Measurements from ENCODE around the gene HYAL3.

Gene HYAL3

DNA sequence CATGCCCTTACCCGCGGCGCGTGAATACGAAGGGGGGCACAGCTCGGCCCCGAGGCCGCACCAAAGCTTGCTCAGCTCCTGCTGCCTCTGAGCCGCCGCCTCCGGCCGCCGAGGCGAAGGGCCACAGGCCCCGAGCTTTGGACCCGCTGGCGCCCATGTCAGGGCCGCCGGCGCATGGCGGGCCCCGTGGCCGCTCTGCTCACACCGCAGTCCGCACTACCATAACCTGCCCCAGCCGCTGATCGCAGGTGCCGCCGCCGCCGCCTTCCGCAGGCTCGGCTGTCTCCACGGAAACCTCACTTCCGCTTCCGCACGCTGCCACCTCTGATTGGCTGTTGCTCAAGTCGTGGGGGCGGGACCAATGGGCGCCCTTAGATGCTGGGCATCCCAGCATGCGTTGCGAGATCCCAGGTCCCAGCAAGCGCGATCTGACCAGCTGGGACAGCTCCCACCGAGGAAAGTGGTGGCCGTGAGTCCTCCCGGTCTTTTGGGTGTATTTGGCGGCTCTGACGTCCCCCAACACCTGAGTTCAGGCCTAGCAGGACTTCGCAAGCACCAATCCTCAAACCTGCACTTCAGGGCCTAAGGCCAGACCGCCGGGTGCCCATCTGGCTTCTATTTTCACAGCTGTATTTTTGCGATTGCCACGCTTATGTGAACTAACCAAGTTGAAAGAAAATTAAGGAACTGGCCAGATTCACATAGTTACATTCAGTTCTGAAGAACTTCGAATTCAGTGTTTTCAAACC lies 28.9 kb upstream of the HYAL3 start, which contains the start of gene TUSC2:
Gene TUSC2, minus strand, starts transcription at position 281 of the 749 bp plus-strand sequence. Its CDS starts 124 bp downstream, at position 157.
- peak; percentile 91 to 93 for DNase-seq

DNA sequence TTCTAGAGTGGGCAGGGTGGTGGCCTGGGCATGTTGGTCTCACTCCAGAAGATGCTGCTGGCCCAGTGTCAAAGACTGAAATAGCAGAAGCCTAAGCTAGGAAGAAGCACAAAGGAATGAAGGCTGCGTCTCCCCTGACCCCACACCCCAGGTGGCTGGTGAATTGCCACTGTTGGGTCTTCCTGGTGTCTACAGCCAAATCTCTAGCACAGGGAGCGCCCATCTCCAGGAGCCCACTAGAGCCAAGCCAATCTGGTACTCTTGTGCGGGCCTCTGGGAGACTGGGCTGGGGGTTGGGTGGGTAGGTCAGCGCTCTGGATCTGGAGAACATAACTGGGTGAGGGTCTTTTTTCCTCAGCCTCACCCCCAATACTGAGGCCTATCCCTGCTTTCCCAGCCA lies 27.9 kb upstream of the HYAL3 start:
- DNase-seq = no peak

DNA sequence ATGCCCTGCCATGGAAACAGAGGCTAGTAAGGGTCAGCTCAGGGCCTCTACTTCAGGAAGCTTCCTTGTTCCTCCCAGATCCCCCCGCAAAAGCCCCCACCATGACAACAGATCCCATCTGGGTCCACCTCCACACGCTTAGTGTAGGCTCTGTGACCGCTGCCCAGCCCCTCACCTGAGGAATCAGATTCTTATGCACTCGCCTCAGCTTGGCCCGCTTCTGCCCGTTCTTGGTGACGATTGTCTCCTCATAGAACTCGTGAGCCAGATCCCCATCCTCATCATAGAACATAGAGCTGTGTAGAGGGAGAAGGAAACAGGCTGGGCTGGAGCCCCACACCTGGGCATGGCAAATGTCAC lies 27.0 kb upstream of the HYAL3 start:
- no peak for DNase-seq

DNA sequence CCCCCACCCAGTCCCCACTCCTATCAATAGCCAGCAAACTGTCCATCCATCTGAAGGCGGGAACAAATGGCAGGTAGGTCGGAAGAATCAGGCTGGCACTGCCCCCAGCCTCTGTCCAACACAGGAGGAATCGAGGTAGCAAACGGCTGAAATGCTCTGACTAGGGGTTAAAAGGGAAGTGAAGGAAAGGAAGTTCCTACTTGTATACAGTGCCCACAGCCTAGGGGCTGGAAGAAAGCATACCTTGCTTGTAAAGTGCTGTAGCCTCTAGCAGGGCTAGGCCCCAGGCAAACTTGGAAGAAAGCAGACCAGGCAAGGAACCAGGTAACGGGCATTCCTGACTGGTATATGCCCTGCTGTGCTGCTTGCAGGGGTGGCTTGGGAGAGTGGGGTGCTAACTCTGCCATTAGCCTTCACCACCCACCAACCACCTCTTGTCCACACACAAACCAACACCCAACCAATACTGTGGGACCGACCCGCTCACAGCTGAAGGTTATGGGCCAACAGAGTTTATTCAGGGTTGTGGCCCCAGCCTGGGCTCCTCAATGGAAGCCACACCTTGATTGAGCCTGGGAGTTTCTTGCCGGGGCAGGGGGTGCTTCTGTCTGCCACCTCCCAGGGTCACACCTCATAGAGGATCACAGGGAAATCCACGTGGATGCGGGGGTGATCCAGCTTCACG lies 26.4 kb upstream of the HYAL3 start:
- DNase-seq = no peak

DNA sequence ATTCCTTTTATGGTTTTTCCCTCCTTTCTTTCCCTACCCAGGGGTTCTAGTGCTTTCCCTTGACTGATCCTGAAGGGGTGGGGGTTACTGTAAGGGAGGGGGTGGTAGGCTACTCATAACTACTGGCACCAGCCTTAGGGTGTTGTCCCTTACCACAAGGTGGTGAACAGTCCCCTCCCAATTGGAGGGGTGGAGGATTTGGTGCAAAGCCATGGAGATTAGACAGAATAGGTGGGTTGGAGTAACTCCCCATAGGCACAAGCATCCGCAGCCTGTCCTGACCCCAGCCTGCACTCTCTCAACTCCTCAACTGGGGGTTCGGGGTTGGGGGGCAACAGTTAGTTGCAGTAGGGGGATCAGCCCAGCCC lies 25.9 kb upstream of the HYAL3 start:
- no peak for DNase-seq

DNA sequence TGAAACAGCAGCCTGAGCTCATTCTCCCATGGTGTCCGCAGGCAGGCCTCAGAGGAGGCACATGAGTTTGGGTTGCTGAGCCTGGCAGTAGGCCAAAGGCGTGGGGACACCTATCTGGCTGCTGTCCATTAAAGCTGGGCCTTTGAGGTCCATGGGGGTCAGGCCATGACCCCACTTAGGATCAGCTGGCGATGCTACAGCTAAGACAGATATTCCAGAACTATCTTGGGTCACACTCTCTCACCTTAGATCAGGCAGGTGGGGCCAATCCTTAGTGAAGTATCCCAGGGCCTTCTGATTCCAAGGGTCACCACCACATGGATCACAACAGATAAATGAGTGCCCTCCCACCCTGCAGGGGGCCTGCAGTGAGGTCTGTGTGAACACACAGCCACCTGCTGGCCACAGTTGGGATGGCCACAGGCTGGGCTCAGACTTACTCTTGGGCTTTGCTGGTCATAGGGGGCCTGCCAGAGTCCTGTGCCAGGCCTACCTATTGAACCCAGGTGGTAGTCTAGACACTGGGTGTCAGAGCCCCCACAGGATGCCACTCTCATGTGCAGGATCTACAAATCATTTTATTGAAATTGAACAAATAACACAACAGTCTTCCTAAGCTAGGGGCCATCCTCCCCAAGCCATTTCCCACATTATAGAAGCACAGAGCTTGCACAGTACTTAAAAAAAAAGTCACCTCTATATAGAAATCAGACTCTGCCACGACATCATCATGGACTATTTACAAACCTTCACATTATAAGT lies 25.3 kb upstream of the HYAL3 start:
- DNase-seq = peak; percentile 37 to 63

DNA sequence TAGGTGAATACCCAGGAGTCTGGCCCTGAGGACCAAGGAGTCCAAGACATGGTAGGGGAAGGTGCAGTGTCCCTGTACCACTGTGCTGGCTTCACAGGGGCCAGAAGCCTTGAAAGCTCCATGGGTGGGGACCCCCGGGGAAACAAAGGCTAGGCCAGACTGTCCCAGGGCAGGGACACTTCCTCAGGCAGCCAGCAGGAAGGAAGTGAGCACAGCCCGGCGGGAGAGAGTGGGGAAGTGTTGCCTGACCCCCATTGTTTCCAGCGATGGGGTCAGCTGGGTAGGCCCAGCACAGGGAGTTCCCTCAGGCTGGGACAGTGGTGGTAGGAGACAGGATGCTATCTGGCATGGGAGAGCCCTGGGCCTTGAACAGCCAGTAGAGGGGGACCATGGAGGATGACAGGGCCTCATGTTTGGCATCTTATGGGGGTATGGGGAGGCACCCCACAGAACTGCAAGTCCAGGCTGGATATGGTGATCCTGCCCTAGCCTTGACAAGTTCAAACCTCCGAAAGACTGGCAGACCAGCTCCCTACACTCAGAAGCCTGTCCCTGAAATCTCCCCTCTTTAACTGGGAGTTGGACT lies 24.5 kb upstream of the HYAL3 start:
- no peak for DNase-seq

DNA sequence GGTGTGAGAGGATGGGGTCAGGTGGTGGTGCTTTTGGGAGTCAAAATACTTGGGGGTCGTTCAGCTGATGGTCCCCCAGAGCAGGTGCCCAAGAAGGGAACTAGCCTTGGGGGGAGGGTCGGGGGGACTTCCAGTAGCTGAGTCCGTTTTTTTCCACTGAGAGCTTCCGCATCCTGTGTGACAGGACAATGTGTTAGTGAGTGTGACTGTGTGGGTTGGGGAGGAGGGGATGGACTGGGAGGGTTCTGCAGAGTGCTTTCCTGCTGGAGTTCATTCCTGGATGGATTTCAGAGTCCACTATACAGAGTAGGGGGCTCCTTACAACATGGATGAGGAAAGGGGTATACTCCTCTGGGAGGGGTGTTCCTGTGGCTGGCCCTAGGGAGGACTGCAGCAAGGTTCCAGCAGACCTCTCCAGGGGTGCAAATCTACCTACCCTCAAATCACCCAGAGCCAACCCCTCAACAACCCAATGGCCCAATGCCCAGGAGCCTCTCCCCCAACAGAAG lies 23.9 kb upstream of the HYAL3 start:
- no peak for DNase-seq

DNA sequence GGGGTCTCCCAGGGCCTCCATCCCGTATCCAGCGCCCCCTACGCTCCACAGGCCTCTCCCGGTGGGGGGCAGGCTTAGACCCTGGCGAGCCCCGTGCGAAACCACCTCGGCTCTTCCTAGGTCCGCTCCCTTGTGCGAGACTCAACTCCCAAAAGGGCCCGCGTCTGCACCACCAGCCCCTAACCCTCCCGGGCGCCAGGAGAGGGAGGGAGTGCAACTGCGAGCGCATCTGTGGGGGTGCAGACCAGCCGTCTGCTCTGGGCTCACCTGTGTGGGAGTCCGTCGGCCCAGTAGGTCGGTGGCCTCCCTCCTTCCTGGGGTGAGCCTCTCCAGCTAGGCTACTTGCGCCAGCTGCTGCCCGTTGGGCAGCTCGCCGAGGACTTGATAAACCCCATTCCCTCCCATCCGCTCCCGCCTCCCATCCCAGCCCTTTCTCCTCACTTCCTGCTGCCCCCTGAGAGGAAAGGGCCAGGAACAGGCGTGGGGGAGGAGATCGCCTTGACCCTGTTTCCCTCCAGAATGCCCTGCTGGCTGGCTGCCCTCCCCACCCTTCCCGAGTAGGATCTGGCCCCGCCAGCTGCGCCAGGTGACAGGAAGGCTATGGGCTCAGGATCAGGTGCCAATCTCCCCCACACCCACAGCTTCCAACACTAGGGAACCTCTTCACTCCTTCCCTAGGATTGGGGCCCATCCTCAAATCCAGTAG lies 23.3 kb upstream of the HYAL3 start, which contains the start of gene HYAL2:
Gene HYAL2, minus strand, starts transcription at position 360 of the 706 bp plus-strand sequence. CDS start 2,256 bp downstream, outside the sequence.
- DNase-seq = no peak

DNA sequence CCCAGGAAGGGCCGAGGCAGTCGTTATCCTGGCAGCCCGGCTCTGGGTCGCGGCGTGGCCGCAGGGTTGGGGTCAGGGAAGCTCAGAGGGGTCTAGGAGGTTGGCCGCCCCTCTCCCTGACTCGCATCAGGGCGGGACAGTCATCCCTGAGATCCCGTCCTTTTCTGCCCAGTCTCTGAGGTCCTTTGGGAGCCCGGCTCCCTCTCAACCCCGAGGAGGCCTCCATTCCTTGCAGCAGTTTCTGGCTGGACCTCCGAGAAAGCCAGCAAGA lies 22.8 kb upstream of the HYAL3 start:
- no peak for DNase-seq

DNA sequence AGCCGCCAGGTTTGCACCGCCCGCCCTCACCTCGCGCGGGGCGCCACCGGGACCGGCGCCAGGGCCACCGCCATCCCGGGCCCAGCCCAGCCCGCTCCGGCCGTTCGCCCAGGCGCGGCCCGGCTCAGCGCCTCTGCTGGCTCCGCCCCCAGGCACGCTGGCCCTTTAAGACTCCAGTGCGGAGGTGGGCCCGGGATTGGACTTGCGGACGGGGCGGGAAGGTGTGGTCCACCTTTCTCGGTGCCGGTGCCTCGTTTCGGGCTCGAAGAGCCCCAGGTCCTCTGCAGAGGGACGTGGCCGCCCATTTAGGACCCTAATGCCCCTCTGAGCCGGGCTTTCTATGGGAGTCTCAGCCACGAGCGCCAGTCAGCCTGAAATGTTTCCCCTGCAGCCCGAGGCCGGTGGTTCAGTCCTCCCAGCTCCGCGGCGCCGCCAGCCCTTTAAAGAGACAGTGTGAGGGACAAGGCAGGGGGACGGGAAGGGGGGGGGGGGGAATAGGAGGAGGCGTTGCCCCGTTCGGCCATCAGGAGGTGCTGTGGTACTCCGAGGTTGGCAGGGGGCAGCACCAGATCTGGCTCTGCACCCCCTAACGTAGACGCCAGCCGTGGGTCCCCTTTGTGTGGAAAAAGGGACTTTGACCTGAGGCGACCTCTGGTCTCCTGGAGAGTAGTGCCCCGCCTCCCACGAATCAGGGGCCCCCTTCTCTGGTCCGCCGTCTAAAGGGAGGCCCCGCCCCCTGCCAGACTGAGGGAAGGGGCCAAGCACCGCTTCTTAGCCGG lies 22.3 kb upstream of the HYAL3 start:
- peak; percentile 80 to 81 for DNase-seq

DNA sequence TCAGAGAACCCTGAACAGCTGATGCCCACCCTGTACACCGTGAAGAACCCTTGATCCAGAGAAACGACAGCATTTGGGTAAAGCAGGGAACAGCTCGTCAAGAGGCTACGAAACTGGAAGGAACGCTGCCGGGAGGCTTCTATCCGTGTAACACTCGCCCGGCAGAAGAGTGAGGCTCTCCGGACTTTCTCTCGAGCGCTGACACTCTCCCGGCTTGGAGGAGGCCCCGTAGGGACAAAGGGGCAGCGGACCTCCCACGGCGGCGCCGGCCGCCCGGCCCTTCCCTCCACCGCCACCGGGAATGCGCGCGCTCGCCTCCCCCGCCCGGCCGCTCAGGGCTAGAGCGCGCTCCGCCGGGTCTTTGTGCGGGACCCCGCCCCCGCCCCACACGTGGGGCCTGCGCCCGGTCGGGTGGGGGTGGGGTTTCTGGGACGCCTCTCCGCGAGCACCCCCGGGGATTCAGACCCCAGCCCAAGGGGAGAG lies 21.7 kb upstream of the HYAL3 start:
- peak; percentile 65 to 66 for DNase-seq

DNA sequence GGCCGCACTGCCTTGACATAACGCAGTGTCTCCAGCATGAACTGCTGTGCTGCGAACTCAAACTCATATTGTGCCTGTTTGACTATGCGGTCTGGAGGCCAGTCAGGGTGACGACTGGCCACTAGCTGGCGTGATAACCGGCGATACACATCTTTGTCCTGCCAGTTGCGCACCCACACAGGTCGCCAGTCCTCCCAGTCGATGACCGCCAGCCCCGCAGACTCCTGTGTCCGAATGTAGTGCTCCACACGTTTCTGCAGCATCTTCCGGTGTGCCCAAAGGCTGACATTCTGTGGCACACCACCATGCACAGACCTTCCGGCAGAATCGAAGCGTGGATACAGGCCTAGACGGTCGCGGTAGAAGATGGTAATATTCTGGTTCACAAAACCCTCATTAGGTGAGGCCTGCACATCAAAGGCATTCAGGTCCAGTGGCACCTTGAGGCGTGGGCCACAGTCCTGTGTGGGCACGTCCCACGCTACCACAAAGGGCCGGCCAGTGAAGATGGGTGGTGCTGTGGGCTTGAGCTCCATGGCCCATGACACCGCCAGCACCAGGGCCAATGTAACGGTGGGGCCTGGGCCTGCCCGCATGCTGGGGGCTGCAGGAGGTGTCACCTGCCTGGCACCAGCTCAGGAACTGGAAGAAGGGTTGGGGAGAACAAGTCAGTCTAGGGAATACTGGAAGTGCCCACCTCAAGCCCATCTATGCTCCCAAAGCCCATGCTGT lies 20.9 kb upstream of the HYAL3 start:
- no peak for DNase-seq

DNA sequence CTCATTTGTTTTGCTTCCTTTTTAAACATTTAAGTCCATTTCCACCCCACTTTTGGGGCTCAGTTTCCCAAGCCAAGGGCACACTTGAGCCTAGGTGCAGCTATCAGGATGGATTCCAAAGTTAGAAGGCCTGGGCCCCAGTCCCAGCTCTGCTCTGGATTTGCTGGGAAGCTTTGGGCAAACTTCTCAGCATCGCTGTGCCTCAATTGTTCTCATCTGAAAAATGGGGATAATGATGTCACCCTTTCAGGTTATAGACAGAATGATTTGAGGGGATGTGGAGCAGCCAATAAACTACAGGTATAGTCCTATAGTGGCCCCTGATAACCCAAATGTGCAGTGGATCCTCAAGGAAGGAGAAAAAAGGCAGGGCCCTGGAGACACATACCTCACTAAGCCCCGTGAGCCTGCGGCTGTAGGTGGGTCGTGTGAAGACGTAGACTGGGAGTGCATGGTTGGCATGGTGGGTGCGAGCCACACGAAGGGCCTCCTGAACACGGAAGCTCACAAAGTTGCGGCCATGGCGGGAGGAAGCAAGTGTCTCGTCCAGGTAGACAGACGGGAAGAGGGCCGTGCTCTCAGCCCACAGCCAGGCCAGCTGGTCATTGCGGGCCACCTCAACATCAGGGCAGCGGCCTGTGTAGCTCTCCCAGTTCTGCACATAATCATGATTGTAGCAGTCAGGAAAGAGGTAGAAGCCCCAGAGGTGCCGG lies 20.1 kb upstream of the HYAL3 start:
- DNase-seq = no peak

DNA sequence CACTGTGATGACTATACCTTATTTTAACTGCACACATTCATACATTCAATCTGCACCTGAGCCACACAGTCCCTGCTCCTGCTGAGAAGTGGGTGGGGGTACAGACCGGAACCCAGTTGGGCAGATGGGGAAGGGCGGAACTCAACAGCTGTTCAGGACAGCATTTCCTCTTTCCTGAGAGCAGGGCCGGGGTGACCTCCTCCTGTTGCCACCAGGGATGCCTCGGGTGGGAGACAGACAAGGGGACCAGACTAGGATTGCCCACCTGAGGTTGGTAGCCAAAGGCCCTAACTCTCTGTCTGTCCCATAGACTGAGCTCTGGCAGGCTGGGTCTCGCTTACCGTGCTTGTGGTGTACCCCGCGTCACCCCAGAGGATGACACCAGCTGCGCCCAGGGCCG lies 19.4 kb upstream of the HYAL3 start:
- DNase-seq = no peak

DNA sequence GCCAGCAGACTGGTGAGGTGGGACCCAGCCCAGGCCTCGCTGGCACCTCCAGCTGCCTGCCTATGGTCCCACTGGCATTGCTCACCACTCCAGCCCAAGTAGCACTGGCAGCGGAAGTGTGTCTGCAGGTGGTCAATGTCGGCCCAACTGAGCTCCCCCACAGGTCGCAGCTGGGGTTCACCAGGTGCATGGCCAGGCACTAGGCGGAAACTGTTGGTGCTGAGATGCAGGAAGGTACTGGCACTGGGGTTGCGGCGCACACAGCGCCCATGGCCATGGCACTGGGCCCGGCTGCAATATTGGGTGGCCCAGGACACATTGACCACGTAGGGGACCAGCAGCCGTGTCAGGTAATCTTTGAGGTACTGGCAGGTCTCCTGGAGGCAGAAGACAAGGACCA lies 19.0 kb upstream of the HYAL3 start:
- DNase-seq = no peak

DNA sequence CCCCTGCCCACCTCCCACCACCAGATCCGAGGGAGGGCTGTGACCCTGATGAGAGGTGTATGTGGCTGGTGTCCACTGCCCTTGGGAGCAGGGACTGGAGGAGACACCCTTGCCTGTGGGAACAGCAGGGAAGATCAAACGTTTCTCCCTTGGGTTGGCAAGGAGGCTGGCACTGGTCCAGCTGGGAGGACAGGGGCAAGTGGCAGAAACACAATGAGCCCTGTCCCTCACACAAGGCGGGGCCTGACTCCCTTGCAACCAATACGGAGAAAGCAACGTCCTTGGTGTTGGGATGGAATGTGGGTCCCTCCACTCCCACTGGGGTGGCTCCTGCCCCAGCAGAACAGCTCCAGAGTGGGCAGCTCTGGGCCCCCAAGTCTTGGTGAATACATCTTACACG lies 18.1 kb upstream of the HYAL3 start:
- no peak for DNase-seq

DNA sequence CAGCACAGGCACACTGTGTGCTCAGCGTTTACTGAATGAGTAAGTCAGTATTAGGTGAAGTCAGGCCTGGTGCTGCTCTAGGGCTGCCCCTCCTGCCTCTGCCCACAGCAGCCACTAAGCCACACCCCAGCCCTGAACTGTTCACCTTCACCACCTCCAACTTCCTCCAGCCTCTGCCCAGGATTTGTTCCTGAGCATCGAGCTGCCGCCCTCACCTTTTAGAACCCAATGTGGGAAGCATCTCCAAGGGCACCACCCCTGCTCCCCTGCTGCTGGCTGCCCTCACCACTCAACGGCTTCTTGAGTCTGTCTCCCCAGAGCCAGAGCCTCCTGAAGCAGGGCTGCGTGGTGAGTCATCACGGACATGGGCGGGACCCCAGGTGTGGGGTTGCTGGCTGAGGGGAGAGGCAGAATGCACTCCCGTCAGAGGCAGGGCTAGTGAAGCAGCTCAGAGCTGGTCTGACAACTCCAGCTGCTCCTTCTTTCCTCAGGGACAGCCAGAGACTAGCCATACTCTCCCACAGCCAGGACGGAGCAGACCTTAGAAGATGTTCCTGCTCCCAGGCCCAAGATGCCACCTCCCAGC lies 17.5 kb upstream of the HYAL3 start:
- DNase-seq = peak; percentile 42 to 64

DNA sequence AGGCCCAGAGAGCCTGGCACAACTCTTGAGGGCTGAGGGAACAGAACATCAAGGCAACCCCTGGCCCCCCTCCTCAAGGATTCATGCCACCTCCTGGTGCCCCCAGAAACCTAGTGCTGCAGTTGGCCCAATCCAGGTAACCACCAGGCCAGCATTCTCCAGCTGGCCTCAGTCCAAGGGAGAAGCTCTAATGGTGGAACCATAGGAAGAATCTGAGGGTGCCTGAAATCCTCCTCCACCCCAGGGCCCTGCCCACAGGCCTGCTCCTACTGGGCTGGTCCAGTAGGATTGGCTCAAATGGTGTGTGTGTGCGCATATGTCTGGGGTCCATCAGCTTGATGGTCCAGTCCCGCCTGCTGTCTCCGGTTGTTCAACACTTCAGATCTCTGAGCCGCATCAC lies 15.6 kb upstream of the HYAL3 start:
- DNase-seq = no peak

DNA sequence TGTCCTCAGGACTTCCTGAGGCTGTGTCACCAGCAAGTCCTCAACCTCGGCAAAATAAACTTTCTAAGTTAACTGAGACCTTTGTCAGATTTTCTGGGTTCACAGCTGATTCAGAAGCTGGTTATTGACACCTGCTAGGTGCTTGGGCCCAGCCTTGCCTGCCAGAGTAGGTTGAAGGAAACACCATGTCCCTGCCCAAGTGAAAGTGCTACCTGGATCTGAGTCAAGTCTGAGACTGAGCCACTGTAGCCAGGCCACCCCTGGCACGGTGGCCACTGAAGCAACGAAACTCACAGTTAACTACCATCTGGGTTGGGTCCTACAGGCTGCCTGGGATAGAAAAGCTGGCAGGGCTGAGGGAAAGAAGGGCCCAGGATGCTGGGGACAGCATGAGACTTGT lies 15.1 kb upstream of the HYAL3 start:
- no peak for DNase-seq

Measured in stimulated activated CD4-positive, alpha-beta T cell treated with anti-CD3 and anti-CD28 coated beads, Interleukin-4, amount 100 ng/mL, for 4 hours (primary cell).